Activated T-cell treated with anti-CD3 and anti-CD28 coated beads, Interleukin-2, amount 50 U/mL, for 48 hours (primary cell): ENCODE measurements around the gene GLCCI1.
A peak's percentile ranks its signal among the peaks of the same experiment; 100 is the strongest.
"Not testable (repeated sequence)": the region's sequence is repeated elsewhere in the genome, so short reads cannot be mapped to it uniquely, and the experiment has no call there.

ENCODE experiments used
- DNase-seq, 2 experiments: peaks; one replicate each; pipeline ENCODE4 v3.0.0-alpha.2; 2020

The GLCCI1 gene

DNA sequence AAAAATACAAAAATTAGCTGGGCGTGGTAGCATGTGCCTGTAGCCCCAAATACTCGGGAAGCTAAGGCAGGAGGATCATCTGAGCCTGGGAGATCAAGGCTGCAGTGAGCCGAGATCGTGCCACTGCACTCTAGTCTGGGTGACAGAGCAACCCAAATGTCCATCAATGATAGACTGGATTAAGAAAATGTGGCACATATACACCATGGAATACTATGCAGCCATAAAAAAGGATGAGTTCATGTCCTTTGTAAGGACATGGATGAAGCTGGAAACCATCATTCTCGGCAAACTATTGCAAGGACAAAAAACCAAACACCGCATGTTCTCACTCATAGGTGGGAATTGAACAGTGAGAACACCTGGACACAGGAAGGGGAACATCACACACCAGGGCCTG lies 26.8 kb downstream of the GLCCI1 start:
- not testable (repeated sequence) for DNase-seq

- DNase-seq, result no peak
Observed at GRCh38 chr7:7996568-7996967, 28.0 kb downstream of the GLCCI1 start.

- no peak for DNase-seq
Observed at GRCh38 chr7:8000315-8000941, 31.8 kb downstream of the GLCCI1 start.

DNA sequence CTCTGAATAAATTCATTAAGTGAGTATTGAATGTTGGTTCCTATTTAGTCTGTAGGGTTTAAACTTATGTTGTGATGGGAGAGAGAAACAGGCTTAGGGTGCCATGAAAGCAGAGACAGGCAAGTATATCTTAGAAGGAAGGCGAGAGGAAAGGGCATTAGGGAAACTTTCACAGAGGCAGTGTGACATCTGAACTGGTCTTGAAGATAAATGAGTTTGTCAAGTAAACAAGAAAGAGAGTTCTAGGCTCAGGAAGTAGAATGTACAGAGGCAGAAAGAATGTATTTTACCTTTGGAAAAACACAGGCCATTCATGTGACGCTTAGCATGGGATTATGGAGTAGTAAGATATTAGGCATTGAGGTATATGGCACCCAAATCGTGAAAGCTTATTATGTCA lies 34.5 kb downstream of the GLCCI1 start:
- DNase-seq, result no peak

DNA sequence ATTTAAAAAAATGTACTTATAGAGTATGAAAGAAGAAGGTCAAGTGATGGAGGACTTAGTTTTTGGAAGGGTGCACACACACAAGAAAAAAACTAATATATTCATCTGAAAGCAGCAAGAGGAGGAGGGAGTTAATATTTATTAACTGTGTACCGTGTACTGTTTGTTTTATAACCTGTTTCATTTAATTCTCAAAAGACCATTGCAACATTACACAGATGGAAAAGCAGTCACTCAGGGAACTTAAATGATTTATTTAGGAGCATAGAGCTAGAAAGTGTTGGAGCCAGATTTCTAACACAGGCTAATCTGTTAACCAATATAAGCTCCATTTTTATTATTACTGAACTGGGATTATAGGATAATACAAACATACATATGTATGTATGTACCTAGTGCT lies 36.7 kb downstream of the GLCCI1 start:
- no peak for DNase-seq

DNA sequence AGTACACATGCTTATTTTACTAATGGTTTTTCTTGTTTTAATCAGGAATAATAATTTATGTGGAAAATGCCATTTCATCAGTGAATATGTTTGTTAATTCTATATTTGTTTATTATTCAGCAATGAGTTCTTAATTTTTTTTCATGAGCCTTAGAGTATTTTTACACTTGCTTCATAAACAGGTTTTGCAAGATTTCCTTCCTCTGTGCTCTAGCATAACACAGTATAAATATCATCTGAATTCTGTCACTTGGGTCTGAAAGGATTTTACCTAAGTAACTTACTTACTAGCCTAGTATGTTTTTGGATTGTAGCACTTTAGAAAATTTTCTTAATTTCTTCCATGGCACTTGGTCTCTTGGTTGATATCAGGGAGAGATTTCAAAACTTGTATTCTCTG lies 45.8 kb downstream of the GLCCI1 start:
- no peak for DNase-seq

DNA sequence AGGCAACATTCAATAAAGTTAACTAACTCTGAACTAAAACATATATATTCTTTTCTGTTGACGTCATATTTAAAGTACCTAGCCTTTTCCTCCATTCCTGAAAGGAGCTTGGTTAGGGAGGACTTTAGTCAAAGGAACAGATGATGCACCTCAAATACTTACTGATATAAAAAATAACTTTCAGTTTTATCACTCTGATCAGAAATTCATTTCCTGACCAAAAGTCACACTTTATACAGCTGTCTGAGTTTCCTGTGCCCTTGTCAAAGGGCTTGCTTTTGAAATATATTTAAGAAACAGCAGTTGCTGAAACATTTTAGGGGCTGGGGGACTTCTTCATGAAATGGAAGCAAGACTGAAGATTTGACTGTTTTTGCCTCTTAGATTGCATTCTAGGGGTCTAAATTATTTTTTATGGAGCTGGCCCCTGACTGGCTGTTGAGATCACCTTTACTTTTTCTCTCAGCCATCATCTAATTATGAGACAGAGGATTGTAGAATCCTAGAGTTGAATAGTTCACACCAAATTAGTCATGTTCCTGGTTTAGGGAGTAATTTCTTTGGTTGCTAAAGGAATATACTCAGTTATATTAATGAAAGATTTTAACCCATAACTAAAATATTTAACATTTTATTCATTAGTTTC lies 46.6 kb downstream of the GLCCI1 start:
- no peak for DNase-seq

GRCh38 chr7:8015746-8016120 lies 47.1 kb downstream of the GLCCI1 start:
- DNase-seq, result no peak

GRCh38 chr7:8017423-8017822 lies 48.8 kb downstream of the GLCCI1 start:
- no peak for DNase-seq

DNA sequence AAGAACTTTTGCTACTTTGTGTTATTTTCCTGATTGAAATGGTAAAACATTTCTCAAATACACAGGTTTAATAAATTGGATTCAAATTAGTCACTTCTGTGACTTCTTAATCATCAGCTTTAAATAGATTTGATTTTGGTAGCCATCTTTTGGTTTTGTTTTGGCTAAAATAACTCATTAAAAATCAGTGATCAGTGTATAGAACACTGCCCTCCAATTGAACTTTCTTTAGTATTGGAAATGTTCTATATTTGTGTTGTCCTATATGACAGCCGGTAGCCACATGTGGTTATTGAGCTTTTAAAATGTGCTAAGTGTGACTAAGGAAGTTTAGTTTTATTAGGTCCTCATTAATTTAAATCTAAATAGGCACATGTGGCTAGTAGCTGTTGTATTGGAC lies 50.4 kb downstream of the GLCCI1 start:
- no peak for DNase-seq

DNA sequence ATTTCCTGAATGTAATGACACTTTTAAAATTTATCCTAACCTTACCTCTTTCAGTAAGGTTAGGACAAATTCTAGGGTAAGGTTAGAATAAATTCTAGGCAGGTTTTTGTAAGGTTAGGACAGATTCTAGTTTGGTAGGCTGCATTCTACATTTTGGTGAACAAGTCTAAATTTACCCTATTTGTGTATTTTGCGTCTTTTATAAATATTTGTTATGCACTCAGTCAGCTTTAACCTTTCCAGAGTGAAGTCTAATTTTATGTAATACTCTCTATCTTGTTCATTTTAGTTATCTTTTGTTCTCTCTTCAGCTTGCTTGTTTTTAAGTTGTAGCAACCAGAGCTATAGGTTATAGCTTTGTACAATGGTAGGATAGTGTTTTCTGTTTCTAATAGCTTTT lies 54.0 kb downstream of the GLCCI1 start:
- no peak for DNase-seq

DNA sequence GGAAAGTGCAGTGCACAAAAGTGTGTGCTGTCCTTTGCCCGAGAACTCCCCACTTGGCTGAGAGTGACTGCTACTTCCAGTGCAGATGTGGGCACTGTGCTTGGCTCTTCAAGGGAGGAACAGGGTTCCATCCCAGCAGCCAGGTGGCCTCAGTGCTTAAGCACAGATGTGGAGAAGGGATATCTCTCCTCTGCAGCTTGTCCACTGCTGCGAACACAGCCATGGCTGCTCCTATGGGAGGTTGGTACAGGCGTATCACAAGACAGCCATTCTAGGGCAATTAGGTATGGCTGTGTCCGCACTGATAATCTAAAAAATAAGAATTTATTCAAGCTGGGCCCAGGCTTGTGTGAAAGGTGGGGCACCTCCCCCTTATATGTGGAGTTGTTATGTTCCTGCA lies 66.6 kb downstream of the GLCCI1 start:
- DNase-seq, result no peak

DNA sequence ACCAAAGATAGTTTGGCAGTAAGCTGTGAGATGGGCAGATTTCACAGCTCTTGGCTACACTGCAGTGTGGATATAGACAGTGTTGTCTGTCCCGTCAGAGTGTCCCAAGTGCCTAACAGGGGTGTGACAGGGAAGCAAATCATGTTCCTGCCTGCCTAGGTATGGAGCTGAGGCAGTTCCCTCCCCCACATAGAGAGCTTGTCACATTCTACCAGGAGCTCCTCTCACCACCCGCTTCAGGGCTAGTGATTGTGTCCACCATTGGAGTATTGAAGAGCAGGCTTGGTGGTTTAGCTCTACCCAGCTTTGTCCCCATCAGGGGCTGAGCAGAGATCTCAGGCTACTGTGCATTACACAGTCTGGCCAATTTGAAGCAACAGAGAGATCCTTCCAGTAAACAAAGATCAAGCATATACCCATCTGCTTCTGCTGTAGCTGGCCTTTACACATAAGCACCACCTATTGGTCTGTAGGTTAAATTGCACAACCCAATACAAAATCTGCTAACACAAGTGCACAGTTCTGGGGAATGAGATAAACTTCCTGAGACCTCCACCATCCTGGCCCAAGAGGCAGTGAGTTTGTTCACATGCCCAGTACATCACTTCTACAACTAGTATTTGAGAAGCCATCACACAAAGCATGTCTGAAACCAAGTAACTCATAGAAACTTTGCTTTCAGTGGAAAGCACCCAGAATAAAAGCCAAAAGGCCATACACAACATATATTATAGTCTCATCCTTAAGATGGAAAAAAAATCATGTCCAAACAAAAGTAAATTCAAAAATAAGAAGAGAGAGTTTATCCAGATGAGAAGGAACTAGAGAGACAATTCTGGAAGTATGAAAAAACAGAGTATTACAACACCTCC lies 67.3 kb downstream of the GLCCI1 start:
- DNase-seq, result peak in 1 of 2 experiments; percentile 18

GRCh38 chr7:8037151-8037550 lies 68.6 kb downstream of the GLCCI1 start:
- DNase-seq, result no peak

DNA sequence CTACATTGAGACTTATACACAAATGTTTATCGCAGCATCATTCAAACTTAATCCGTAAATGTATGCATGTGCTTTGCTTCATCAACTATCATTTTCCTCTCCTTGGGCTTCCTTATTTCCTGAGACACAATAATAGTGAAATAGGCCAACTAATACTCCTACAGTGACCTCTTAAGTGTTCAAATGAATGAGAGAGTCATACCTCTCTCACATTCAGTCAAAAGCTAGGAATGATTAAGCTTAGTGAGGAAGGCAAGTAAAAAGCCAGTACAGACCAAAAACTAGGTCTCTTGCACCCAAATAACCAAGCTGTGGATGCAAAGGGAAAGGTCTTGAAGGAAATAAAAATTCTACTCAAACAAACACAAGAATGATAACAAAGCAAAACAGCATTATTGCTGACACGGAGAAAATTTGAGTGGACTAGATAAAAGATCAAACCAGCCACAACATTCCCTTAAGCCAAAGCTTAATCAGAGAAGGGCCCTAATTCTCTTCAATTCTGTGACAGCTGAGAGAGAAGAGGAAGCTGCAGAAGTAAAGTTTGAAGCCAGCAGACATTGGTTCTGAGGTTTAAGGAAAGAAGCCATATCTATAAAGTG lies 72.3 kb downstream of the GLCCI1 start:
- DNase-seq, result no peak

DNA sequence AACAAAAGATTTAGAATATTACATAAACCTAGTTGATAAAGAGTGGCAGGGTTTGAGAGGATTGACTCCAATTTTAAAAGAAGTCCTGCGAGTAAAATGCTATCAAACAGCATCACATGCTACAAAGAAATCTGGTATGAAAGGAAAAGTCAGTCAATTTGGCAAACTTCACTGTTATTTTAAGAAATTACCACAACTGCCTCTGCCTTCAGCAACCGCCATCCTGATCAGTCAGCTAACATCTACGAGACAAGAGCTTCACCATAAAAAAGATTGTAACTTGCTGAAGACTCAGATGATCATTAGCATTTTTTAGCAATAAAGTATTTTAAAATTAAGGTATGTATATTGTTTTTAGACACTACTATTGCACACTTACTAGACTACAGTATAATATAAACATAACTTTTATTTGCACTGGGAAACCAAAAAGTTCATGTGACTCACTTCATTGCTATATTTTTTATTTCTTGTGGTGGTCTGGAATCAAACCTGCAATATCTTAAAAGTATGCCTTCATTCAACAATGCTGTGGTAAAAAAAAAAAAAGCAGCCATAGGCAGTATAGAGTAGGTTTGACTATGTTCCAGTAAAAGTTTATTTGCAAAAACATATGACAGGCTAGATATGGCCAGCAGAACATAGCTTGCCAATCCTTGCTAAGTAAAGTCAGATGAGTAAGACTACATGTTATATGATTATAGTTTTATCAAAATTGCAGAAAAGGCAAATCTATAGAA lies 74.4 kb downstream of the GLCCI1 start:
- DNase-seq, result no peak

- DNase-seq, result peak in 1 of 2 experiments; percentile 26
Observed at GRCh38 chr7:8044761-8045430, 76.3 kb downstream of the GLCCI1 start.

DNA sequence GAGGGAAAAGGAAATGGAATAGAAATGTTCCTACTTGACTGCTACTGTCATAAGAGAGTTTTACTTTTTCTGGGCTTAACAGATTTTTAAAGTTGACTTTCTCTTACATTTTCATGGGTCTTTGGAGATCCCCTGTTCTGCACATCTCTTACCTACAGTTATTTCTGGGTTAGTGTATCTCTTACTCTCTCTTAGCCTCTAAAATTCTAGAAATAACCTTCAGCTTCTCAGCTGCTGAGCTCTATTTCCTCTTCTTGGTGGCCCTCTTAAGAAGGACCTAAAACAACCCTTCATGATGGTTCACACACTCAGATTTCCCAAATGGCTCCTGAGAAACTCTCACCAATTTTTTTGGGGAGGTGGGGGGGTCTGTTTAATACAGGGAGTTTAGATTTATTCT lies 79.5 kb downstream of the GLCCI1 start:
- not testable (repeated sequence) for DNase-seq

GRCh38 chr7:8051373-8051772 lies 82.8 kb downstream of the GLCCI1 start:
- DNase-seq, result no peak

DNA sequence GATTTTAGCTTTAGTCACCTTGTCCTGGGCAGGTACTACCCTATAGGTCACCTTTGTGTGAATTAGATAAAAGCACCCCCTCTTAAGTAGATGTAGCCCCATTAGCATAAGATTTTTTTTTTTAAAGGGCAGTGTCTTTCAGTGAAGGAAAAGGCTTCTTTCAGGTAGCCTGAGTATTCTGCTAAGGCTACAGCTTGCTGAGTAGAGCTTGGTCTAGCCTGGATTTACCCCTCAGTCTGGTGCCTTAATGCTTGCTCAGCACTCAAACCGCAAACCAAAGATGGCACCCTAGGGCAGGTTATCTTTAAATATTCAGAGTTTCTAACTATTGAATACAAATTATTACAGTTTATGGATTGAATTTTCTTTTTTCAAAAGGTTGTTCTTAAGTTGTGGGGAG lies 83.4 kb downstream of the GLCCI1 start:
- DNase-seq, result no peak

GRCh38 chr7:8052824-8053223 lies 84.2 kb downstream of the GLCCI1 start:
- DNase-seq, result no peak

- DNase-seq, result no peak
Observed at GRCh38 chr7:8056439-8056838, 87.8 kb downstream of the GLCCI1 start.
